Measurements from ENCODE around the gene FILIP1.

Gene FILIP1

DNA sequence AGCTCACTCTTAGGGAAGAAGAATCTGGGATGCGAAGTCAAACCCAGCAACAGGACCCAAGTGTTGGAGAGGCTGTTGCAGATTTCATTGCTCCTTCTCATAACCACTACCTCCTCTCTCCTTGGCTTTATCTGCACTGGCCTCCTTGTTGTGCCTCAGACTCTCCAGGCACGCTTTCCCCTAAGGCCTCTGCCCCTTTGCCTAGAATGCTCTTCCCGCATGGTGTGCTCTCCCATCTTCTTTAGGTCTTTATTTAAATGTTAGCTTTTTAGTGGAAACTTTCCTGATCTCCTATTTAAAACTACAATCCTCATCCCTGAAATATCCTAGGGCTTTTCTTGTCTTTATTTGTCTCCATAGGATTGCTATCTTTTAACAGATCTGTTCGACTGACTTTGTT lies 114.1 kb downstream of the FILIP1 start:
- DNase-seq (ENCODE audit: low spot score): no peak

DNA sequence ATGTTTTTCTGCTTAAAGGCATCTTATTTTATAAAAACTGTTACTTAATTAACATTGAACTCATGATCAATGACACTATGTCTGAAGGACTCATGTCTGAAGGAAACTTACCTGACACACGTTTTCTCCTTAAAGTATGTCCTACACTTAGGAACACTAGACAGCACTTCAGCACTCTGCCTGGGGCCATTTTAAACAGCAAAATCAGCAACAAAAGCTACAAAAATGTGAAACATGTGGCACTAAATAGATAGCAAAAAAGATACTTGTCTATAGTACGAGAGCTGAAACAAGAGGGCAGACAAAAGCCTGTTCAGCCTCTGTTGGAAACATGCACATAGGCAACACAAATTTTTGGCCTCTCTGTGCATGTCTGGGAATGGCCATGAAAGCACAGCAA lies 115.5 kb downstream of the FILIP1 start:
- DNase-seq (ENCODE audit: low spot score): no peak

DNA sequence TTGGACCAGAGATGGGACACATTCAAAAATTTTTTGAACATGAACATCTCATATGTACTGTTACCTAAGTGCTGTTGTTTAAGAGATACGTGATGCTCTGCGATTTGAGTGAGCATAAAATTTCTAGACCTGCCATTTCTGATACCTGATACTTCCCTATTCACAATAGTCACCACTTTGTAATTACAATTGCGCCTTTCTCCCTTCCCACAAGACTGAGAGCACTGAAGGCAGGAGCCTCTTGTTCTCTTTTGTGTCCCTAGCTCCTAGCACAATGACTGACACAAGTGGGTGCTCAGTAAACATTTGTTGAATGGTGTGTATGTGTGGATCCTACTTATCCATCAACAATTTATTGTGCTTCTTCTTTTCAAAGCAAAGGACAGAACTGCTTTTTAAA lies 116.2 kb downstream of the FILIP1 start:
- no peak for DNase-seq (ENCODE audit: low spot score)

DNA sequence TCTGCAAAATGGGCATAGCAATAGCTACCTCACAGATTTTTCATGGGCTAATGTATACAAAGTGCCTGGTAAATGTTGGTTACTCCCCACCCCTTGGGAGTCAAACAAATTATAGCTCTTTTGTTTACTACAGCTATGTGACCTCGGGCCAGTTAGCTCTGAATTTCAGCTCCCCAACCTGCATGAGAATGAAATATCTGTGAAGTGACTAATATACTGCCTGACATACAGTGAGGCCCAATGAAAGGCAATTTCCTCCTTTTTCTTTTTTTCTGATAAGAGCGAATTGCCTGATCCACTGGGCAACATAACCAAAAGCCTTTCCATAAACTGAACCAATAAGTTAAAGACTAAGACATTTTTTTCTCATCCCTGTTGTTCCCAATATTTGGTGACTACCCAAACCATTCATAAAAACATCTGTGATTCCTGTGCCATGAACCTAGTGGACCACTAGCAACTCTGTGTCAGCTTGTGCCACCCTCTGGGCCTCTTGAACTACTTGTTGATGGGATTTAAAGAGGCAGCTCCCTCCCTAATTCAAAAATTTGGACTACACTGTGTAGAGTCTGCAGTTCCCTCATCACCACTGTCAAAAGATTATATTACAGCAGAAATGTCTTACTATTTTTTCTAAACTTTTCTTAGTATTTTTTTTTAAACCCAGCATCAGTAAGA lies 117.1 kb downstream of the FILIP1 start:
- no peak for DNase-seq (ENCODE audit: low spot score)

DNA sequence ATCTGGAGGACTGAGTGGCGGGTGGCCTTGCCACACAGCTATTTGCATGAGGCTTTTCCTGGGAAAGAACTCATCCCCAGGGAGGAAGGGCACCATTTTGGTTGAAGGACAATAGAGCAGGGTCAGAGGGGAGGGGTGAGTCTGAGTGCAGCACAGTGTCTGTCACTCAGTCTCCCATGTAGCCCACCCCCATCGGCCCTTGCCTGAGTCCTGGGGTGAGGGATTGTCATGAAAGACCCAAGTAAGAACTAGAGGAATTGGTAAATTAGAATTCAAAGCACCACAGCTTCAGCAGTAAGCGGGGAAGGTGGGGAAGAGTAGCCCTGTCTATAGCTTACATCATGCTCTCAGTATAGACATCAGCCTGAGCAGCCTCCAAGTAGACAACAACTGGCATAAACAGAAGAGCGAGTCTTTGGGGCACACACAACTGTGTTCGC lies 118.6 kb downstream of the FILIP1 start:
- no peak for DNase-seq (ENCODE audit: low spot score)

DNA sequence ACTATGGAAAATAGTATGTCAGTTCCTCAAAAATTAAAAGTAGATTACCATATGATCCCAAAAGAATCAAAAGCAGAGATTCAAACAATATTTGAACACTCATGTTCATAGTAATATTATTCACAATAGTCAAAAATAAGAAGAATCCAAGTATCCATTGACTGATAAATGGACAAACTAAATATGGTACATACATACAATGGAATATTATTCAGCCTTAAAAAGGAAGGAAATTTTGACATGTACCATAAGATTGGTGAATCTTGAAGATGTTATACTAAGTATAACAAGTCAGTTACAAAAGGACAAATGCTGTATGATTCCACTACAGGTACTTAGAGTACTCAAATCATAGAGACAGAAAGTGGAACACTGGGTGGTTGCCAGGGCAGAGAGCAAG lies 120.7 kb downstream of the FILIP1 start:
- DNase-seq (ENCODE audit: low spot score): no peak

DNA sequence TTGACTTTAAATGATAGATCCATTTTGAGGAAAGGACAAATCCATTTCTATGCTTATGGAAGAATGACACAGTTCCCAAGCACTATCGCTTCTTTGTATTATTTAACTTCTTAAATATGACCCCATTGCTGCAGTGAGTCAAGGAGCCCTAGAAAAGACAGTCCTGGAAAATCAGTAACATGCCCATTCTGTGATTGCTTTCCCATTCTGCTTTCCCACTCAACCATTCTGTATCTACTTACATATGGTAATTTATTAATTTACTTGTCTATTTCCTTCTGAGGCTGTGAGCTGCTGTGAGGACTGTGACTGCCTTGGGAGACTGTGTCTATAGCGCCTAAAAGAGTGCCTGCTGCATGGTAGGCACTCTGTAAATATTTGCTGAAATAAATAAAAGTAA lies 123.6 kb downstream of the FILIP1 start:
- no peak for DNase-seq (ENCODE audit: low spot score)

DNA sequence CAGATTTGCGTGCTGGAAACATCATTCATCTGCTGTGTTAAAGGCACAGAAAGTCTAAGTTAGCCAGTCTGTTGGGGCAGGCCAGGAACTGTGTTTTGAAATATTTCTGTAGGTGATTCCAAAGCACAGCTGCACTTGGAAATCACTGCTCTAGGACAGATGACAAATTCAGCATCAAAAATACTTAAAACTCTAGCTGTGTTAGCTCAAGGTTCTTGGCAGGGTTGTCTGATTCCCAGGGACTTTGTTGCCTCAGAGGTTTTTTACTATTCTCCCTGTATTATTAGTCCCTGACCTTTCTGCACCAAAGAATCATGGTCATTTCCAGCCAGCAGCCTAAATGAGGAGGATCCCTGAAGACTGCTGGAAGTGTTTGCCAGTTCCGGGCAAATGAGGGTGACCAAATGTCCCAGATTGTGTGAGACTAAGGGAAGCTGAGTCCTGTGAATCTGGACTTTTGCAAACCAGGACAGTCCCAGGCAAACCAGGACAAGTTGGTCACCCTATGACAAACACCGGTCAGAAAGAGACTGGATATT lies 124.7 kb downstream of the FILIP1 start:
- no peak for DNase-seq (ENCODE audit: low spot score)

DNA sequence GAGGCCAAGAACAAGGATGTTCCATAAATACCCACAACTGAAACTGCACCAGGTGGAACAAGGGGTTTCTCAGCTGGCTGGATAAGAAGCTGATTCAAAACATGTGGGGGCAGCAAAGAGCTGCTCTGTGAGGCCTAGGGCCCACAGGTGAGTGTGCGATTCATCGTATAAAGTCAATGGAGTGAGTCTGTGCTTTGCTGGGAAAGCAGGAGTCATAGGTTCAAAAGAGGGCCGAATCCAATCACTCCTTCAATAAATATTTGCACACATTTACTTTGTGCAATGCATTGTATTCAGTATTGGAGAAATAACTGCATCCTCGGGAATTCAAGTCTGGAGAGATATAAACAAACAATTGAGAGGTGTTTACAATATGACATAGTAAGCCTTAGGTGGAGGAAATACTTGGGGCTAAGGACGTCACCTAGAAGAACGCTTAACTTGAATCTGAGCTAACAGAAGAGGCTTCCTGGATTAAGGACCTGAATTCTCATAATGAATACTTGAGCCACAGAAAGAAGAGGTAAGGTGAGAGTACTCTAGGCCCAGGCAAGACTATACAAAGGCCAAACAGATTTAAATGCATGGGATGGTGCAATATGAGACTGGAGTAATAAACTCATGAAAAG lies 125.3 kb downstream of the FILIP1 start:
- DNase-seq (ENCODE audit: low spot score): no peak

DNA sequence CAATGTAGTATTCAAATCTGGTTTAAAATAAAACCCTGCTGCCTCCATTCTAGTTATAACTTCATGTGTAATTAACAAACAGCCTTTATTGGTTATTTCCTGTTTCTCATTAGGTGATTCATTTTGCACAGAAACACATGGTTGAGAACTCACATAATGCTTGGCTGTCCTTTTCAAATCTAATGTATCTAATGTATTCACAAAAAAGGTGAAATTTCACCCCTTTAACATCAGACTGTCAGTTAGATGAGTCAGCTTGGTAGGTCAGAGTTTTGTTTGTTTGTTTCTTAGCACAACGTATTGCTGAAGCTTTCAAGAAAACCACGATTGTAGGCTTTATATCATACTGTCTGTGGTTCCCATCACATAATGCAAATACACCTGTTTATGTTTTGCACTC lies 130.3 kb downstream of the FILIP1 start:
- no peak for DNase-seq (ENCODE audit: low spot score)

DNA sequence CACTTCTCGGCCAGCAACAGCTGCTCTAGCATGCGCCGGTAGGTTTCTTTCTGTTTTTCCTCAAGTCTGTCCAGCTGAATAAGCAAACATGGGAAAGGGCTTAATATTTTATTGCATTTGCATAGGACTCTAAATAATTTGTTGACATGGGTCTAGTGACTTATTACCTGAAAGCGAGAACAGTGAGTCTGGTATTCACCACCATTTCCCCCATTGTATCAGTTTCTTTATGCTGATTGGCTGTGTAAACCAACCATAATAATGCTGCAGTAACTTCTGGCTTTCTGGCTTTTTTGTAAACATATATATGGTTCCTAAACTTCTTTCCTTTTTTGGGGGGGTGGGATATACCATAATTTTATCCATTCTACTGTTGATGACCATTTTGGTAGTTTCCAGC lies 140.0 kb downstream of the FILIP1 start:
- DNase-seq (ENCODE audit: low spot score): no peak

DNA sequence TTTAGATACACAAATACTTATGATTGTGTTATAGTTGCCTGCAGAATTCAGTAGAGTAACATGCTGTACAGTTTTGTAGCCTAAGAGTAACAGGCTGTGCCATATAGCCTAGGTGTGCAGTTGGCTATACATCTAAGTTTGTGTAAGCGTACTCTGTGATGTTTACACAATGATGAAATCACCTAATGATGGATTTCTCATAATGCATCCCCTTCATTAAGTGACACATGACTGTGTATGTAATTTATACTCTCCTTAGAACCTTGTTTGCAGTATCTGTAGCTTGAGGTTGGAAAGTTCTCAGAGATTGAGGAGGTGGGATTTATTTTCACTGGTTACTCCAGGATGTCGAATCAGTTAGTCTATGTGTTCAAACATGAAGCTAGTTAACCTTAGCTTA lies 142.0 kb downstream of the FILIP1 start:
- no peak for DNase-seq (ENCODE audit: low spot score)

DNA sequence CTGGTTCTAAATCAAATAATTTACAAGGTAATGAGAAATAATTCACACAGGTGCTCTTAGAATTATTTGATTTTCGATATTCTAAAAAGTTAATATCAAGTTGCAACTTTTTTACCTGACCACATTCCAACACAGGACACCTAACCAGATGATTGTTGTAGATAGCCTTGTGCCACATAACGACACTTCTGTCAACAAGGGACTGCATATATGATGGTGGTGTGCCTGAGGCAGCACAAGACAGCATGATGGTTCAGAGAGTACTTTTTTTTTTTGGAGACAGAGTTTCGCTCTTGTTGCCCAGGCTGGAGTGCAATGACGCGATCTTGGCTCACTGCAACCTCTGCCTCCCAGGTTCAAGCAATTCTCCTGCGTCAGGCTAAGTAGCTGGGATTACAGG lies 142.8 kb downstream of the FILIP1 start:
- no peak for DNase-seq (ENCODE audit: low spot score)

DNA sequence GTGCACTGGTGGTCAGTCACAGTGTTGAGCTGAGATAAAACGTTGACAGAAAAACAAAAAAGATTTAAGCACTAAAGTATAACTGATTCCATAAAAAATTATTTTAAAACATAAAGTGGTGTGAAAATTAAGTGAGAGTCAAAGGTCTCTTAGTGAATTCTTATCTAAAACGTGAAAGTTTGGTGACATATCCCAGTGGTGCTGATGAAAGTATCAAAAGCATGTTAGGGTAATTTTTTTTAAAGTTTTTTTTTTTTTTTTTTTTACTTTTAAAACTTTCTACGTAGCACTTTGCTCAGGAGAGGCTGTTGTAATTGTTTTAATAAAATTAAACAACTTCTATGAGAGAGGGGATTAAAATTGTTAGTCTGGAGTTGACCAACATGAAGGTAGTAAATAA lies 143.4 kb downstream of the FILIP1 start:
- no peak for DNase-seq (ENCODE audit: low spot score)

DNA sequence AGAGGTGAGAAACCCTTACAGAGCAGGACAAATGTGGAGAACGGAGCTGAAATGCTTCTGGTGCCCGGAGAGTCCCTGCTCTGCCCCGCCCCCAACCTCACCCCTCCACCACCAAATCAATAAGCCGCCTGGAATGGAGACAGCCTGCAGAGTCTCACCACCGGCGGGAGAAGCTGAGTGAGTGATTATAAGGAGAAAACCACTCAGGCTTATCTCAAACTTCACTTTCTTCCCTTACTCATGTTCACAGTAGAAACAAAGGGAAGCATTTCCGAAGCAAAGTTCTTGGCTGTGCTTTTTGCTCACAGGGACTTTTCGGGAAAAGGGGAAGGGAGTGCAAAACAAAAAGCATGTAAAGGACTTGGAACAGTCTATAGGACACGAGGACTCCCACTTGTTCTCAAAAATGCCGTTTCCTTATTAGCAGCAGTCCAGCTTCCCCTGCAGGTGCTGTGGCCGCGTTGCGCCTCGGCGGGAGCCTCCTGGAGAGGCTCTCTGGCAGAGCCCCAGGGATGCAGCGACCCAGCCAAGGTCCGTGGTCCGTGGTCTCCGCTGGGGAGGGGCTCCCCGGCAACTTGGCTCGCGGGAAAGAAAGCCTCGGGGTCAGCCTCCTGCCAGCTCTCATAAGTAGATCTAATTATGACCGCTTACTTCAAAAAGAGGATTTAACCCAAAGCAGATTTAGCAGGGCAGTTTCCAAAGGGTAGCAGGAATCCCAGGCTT lies 144.2 kb downstream of the FILIP1 start:
- no peak for DNase-seq (ENCODE audit: low spot score)

DNA sequence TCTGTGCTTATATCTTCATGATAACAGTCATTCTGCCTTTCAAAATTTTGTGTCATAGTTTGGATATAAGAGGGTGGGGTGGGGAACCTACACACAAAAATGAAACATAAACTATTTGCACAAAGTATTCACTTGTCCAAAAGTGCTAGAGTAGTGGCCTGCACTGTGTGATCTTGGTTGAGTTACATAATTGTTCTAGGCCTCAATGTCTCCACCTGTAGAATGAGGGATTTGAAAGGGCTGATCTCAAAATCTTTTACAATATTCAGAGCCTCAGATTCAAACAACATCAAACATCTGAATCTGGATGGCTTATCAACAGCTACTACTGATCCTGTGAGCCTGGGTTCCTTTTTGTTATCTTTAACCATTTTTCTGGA lies 144.7 kb downstream of the FILIP1 start:
- DNase-seq (ENCODE audit: low spot score): no peak

DNA sequence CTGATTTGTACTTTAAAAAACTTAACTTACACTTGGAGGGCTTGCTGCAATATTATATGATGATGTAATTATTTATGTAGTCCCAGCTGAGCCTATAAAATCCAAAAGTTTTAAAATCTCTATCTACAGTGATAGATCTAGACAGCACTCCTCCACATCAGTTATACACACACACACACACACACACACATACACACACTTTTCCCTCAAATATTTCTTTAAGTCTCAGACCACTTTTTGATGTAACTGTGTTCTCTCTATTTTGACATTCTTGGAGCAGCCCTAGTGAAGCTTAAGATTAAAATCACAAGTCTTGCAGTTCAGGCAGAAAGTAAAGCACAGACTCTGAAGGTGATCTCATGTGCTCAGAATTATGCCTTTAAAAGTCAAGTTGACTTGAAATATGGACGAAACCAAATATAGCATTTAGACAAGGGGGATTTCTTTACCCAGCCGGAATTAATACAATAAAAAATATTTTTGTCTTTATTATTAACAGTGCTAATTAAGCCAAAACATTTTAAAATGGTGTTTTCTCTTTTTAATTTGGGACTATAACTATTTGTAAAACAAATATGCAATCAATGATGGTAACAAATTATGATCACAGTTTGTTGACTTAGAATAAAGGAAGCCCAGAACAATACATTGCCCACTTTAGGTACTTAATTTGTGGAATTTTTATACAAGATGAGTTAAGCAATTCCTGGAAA lies 145.5 kb downstream of the FILIP1 start:
- DNase-seq (ENCODE audit: low spot score): no peak

DNA sequence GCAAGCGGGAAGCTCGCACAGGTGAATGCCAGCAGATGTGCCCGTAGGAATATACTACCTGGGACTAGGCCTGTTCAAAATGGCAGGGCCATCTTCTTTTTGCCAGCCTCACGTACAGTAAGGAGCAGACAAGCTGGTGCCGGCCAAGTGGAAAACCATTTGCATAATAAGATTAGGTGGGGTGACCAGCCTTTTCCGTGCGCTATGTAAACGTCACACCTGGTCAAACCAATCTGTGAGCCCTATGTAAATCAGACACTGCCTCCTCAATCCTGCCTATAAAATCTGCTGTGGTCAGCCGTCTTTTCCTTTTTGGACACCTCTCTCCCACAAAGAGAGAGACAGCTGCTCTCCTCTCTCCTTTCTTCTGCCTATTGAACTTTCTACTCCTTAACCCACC lies 148.2 kb downstream of the FILIP1 start:
- DNase-seq (ENCODE audit: low spot score): no peak

DNA sequence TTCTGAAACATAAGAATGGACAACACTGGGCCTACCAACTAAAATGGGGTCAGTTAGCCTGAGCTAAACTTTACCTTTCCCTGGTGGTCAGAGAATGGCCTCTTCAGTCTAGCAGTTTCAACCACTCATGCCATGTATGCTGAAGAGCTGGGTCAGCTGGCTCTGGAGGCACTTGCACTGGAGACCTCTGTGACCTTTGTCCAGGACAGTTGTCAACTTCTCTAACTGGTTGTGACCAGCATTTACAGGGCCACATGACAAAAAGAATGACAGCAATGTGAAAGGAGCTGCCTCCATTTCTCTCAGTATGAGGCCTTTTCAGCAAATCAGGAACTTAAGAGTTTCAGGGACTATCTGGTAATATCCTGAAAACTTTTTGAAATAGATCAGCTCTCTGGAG lies 149.1 kb downstream of the FILIP1 start:
- DNase-seq (ENCODE audit: low spot score): no peak

DNA sequence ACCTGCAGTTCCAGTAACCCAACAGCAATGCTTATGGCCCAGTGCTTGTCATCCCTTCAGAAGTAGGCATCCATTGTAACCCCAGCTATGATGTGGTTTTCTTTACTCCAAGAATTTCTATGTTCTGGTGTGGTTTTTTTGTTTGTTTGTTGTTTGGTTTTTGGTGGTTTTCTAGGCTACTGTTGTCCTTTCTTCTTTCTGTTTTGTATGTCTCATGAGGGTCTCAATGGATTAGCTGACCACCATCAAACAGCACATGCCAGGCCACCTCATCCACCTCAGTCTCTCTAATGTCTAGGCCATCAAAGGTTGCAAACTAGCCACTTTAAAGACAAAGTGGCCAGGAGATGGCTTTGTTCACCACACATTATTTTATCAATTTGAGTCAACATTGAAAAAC lies 149.6 kb downstream of the FILIP1 start:
- DNase-seq (ENCODE audit: low spot score): no peak

DNA sequence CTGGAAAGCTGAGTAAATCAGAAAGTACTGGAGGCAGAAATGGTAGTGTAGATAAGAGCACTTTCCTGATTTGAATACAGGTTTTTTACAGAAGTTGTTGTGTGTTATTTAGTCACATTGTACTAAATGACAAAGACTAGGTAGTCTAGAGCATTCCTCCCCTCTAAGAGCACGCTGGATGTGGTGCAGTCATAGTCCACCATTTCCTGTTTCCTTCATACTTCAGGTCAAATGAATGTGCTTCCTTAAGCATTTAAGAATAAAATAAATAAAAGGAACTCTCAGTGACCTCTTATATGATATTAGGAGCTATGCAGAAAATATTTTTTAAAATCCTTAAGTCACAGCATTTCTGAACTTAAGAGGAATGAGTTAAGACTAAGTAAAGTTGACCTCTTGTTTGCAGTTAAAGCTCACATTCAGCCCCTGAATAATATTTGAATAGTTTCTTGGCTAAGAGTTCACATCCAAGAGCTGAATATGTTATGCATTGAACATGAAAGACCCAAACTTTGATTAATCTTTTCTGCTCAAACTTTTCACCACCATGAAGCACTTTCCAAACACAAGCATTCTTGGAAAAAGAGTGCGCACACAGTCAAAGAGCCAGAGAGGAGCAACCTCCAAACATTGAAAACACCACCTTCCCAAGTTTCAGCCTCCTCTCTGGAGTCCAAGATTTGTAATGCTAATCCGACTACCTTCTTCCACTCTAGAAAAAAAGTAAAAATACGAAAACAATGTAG lies 155.6 kb downstream of the FILIP1 start:
- no peak for DNase-seq (ENCODE audit: low spot score)
